ENCODE results near the gene SPATA19.
"Not testable (repeated sequence)": the region's sequence is repeated elsewhere in the genome, so short reads cannot be mapped to it uniquely, and the experiment has no call there.

- TF ChIP-seq POLR2A, CTCF (IDR thresholded peaks at IDR 0.05): not testable (repeated sequence)
These were observed 9.1 kb upstream of the SPATA19 start for GRCh38 chr11:133854330-133854960.
